ENCODE measurements around the gene ITPR1.

DNA sequence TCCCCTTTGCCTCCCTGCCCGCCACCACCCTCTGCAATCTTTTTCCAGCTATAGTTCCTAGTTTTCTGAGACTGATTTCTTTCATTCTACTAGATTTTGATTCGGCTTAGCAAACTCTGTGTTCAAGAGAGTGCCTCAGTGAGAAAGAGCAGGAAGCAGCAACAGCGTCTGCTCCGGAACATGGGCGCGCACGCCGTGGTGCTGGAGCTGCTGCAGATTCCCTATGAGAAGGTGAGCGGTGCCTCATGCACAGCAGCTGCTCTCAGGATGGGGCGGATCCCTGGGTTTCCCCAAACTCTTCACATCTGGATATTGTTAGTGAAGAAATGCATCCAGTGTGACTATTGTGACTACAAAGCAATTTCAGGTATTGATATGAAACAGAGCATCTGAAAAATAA, 191.8 kb downstream of the ITPR1 start:
- TF ChIP-seq, protein P1, sequence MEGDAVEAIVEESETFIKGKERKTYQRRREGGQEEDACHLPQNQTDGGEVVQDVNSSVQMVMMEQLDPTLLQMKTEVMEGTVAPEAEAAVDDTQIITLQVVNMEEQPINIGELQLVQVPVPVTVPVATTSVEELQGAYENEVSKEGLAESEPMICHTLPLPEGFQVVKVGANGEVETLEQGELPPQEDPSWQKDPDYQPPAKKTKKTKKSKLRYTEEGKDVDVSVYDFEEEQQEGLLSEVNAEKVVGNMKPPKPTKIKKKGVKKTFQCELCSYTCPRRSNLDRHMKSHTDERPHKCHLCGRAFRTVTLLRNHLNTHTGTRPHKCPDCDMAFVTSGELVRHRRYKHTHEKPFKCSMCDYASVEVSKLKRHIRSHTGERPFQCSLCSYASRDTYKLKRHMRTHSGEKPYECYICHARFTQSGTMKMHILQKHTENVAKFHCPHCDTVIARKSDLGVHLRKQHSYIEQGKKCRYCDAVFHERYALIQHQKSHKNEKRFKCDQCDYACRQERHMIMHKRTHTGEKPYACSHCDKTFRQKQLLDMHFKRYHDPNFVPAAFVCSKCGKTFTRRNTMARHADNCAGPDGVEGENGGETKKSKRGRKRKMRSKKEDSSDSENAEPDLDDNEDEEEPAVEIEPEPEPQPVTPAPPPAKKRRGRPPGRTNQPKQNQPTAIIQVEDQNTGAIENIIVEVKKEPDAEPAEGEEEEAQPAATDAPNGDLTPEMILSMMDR (IDR thresholded peaks at IDR 0.05; ENCODE audit: low read length), result no peak
- TF ChIP-seq EZH2 (IDR thresholded peaks at IDR 0.05; ENCODE audit: borderline replicate concordance, low read length), result no peak
